MCF 10A (cell line): Measurements from ENCODE around the gene USO1. TPM values are rescaled to one million over a fixed set of nuclear protein-coding genes. Genes with fewer than 3 reads are reported as not detected.

Source experiments
- BruUV-seq: library from RNA; stranded (reverse); fragments of 400-500 nt; replicated peaks from 2 replicates; lab custom pipeline; 2021; lab: Mats Ljungman, UMichigan
- CTCF ChIA-PET: fragments of 300-600 bp; sonication (Branson Sonifier 250); formaldehyde crosslinking; extraction: SDS; loops from one replicate; lab custom pipeline; 2021; ENCODE audit warnings: antibody characterized with exemption, inconsistent platforms; lab: Yijun Ruan, JAX
- POLR2A ChIA-PET: fragments of 300-600, 350-650 bp; sonication (Branson Sonifier 250); formaldehyde crosslinking; extraction: SDS; loops from one replicate; lab custom pipeline; 2020; ENCODE audit warnings: antibody characterized with exemption, inconsistent platforms; lab: Yijun Ruan, JAX
- DNase-seq: peaks from one replicate; pipeline ENCODE4 v3.0.0-alpha.2; 2018; ENCODE audit not compliant: unreplicated experiment
- H3K27ac Mint-ChIP-seq: one replicate; pipeline ENCODE4 v1.8.0; 2022; ENCODE audit warnings: mild to moderate bottlenecking, low read depth, mixed read lengths; ENCODE audit not compliant: unreplicated experiment
- H3K27me3 Mint-ChIP-seq: one replicate; pipeline ENCODE4 v1.8.0; 2022; ENCODE audit warnings: mixed read lengths; ENCODE audit not compliant: insufficient read depth, unreplicated experiment
- H3K36me3 Mint-ChIP-seq: one replicate; pipeline ENCODE4 v1.8.0; 2022; ENCODE audit warnings: mild to moderate bottlenecking, moderate library complexity, mixed read lengths; ENCODE audit not compliant: insufficient read depth, unreplicated experiment
- H3K4me1 Mint-ChIP-seq: one replicate; pipeline ENCODE4 v1.8.0; 2022; ENCODE audit warnings: mixed read lengths; ENCODE audit not compliant: insufficient read depth, unreplicated experiment
- H3K4me3 Mint-ChIP-seq: one replicate; pipeline ENCODE4 v1.8.0; 2022; ENCODE audit warnings: mild to moderate bottlenecking, moderate library complexity, mixed read lengths; ENCODE audit not compliant: unreplicated experiment
- H3K9me3 Mint-ChIP-seq: one replicate; pipeline ENCODE4 v1.8.0; 2022; ENCODE audit warnings: mixed read lengths; ENCODE audit not compliant: unreplicated experiment
- intact Hi-C: fragments of 100-400 bp; cut with micrococcal nuclease; formaldehyde crosslinking; loops from 2 replicates; pipeline ENCODE4 v1.14.1; 2022
- total RNA-seq: library from RNA; stranded (reverse); gene quantifications from 2 replicates; pipeline ENCODE4 v1.2.3, GENCODE V29; 2022
- TF ChIP-seq, protein P1 (sequence below): fragments of 200-600 bp; IDR thresholded peaks from one replicate; pipeline ENCODE4 v1.8.0; 2022; ENCODE audit warnings: antibody characterized with exemption, mild to moderate bottlenecking; ENCODE audit not compliant: unreplicated experiment

USO1 gene
- total RNA-seq, 1 experiment from 2014 or later, result 105 TPM

DNA sequence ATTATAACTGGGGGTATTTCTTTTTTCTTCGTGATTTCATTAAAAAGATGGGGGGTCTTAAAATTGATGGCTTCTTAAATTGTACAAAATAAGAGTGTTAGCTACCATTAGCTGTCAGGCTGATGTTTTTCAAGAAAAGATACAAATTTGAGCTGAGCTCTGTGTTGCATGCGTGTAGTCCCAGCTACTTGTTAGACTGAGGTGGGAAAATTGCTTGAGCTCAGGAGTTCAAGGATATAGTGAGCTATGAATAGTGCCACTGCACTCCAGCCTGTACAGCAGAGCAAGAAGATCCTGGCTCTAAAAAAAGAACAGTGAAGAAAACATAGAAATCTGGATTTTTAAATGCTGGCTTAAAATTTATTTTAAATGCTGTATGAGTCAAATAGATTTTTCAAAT lies 13.0 kb downstream of the USO1 start:
- intact Hi-C loops, result no loop called here
- no peak overlapping the region for H3K27ac Mint-ChIP-seq

DNA sequence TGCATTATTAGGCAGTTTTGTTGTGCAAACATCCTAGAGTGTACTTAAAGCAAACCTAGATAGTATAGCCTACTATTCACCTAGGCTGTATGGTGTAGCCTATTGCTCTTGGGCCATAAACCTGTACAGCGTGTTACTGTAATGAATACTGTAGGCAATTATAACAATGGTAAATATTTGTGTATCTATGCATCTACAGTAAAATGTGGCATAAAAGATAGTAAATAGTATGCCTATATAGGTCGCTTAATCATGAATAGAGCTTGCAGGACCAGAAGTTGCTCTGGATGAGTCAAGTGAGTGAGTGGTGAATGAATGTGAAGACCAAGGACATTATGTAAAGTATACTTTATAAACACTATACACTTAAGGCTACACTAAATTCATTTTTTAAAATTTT lies 16.6 kb downstream of the USO1 start:
- Mint-ChIP-seq H3K4me1 (peaks cover 7% of the 10 kb centered on the region), H3K27me3 (no peaks in the 10 kb centered on the region), H3K36me3 (peaks cover 19% of the 10 kb centered on the region), H3K27ac (no peak overlapping the region), H3K9me3 (no peaks in the 10 kb centered on the region), H3K4me3 (no peak overlapping the region)
- DNase-seq, result no peak
- POLR2A ChIA-PET, result interaction anchor here (0.6 to 3.5 kb wide), 7 partner anchors 11 to 67 kb away, joined by 3 to 20 read pairs (median 8); partner anchors contain the start of genes G3BP2 and USO1
- intact Hi-C loops, result no loop called here
- BruUV-seq, result no TSS peak
- TF ChIP-seq, protein P1, sequence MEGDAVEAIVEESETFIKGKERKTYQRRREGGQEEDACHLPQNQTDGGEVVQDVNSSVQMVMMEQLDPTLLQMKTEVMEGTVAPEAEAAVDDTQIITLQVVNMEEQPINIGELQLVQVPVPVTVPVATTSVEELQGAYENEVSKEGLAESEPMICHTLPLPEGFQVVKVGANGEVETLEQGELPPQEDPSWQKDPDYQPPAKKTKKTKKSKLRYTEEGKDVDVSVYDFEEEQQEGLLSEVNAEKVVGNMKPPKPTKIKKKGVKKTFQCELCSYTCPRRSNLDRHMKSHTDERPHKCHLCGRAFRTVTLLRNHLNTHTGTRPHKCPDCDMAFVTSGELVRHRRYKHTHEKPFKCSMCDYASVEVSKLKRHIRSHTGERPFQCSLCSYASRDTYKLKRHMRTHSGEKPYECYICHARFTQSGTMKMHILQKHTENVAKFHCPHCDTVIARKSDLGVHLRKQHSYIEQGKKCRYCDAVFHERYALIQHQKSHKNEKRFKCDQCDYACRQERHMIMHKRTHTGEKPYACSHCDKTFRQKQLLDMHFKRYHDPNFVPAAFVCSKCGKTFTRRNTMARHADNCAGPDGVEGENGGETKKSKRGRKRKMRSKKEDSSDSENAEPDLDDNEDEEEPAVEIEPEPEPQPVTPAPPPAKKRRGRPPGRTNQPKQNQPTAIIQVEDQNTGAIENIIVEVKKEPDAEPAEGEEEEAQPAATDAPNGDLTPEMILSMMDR, result no peak
- CTCF ChIA-PET, result interaction anchor here (0.8 to 1.6 kb wide), 2 partner anchors 16 to 18 kb away, joined by 5 read pairs; partner anchors contain the start of gene USO1

More for the DNA sequence above, 13.0 kb downstream of the USO1 start:
- Mint-ChIP-seq H3K4me1 (peaks cover 5% of the 10 kb centered on the region), H3K36me3 (peaks cover 38% of the 10 kb centered on the region), H3K9me3 (no peaks in the 10 kb centered on the region), H3K4me3 (no peak overlapping the region), H3K27me3 (no peaks in the 10 kb centered on the region)
- CTCF ChIA-PET, result no interaction called here
- BruUV-seq, result no TSS peak
- TF ChIP-seq, protein P1, result no peak
- POLR2A ChIA-PET, result interaction anchor here (1.0 to 1.2 kb wide), 2 partner anchors 10 to 12 kb away, joined by 3 to 4 read pairs; no protein-coding TSS in a partner anchor
- no peak for DNase-seq

DNA sequence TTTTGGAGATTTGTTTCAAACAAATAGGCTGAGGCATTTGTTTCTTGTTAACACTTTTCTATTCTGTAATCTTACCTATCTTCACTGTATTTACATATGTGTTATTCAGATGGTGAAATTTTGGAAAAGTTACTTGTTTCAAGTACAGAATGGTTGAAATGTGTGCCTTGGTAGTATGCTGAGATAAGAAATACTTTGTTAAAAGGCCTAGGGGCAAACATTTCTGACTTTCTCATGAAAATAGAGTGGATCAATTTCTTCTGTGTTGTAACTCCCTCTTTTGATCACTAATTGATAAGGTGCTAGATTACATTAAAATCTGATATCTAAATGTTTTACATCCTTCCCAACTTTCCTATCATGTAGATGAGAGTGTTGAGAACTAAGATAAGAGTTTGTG lies 18.1 kb downstream of the USO1 start:
- no peak overlapping the region for H3K4me3 Mint-ChIP-seq
- POLR2A ChIA-PET, result no interaction called here
- DNase-seq, result no peak
- no TSS peak for BruUV-seq
- no peaks in the 10 kb centered on the region for H3K9me3 Mint-ChIP-seq
- TF ChIP-seq, protein P1, result no peak
- peaks cover 16% of the 10 kb centered on the region for H3K36me3 Mint-ChIP-seq
- CTCF ChIA-PET, result no interaction called here
- no peaks in the 10 kb centered on the region for H3K27me3 Mint-ChIP-seq
- H3K4me1 Mint-ChIP-seq, result peaks cover 7% of the 10 kb centered on the region
- no peak overlapping the region for H3K27ac Mint-ChIP-seq
- intact Hi-C loops, result no loop called here

DNA sequence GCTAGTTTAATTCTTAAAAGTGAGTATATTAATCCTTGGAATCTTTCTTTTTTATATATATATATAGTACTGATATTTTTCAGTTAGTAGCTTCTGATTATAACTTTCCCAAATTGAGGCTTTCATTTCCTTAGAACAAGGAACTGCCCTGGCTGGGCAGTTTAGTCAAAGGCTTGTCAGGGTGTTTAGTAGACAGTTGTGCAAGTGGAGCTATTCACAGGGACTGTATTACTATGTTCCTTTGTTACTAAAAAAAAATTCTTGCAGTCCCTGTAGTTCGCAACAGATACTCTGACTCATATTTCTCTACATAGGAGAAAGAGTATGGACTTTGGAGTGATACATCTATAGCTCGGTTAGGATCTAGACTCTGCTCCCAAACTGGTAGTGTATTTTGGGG lies 20.8 kb downstream of the USO1 start:
- TF ChIP-seq, protein P1, result no peak
- Mint-ChIP-seq H3K4me1 (peaks cover 7% of the 10 kb centered on the region), H3K27me3 (no peaks in the 10 kb centered on the region), H3K9me3 (no peaks in the 10 kb centered on the region), H3K4me3 (no peak overlapping the region), H3K36me3 (peaks cover 15% of the 10 kb centered on the region), H3K27ac (peak overlapping the region; percentile 47)
- peak; percentile 78 for DNase-seq
- ChIA-PET CTCF (interaction anchor here (0.9 kb wide), 1 partner anchor 21 kb away, joined by 4 read pairs; the partner anchor contains the start of gene USO1), POLR2A (interaction anchor here (0.5 to 4.0 kb wide), 7 partner anchors 15 to 1270 kb away, joined by 3 to 82 read pairs (median 4); partner anchors contain the start of gene USO1)
- BruUV-seq, result no TSS peak
- intact Hi-C loops, result no loop called here
